ENCODE measurements around the gene PRKCSH. TPM values are rescaled to one million over a fixed set of nuclear protein-coding genes. Genes with fewer than 3 reads are reported as not detected.

Gene PRKCSH
- total and polyA plus RNA-seq, 2 experiments from 2014 or later, result 85.3 to 130 TPM

DNA sequence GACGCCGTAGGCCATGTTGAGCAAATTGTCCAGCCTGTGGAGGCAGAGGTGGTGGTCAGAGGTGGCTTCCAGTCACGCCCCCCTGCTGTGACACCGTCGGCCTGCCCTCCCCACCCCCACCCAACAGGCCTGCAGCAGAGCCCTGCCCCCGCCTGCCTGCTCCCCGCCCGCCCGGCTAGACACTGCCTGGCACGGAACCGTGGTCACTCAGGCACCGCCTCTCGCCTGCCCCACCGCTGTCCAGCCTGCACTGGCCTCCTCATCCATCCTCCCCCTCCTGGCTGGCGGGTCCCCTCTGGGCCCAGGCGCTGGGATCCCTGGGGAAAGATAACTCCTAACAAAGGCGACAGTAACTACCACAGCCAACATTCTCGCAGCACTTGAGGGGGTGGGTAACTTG is 21.7 kb downstream of the PRKCSH start:
- H3K36me3 Mint-ChIP-seq (ENCODE audit: low read depth), result no peaks in the 10 kb centered on the region; the same call in 2 of the 3 replicates
- no peaks in the 10 kb centered on the region; the same call in 2 of the 3 replicates for H3K9me3 Mint-ChIP-seq
- Histone ChIP-seq H3F3A (replicated peaks; ENCODE audit: low read depth) (0 out of 2 replicates have a peak, but pooled peaks cover 7% of the 10 kb centered on the region), H2AFZ (no peak overlapping the region), H3K27me3 (ENCODE audit: insufficient read depth) (no peaks in the 10 kb centered on the region), H3K79me2 (replicated peaks; ENCODE audit: insufficient read depth) (no peaks in the 10 kb centered on the region), H3K4me1 (ENCODE audit: insufficient read depth) (peaks cover 18% of the 10 kb centered on the region), H3K36me3 (ENCODE audit: insufficient read depth) (no peaks in the 10 kb centered on the region), H3K9me2 (ENCODE audit: insufficient read depth) (no peaks in the 10 kb centered on the region), H3K27ac (ENCODE audit: low read depth) (no peak overlapping the region), H4K20me1 (replicated peaks; ENCODE audit: insufficient read depth) (no peaks in the 10 kb centered on the region), H3K4me3 (no peak overlapping the region), H3K4me2 (no peak overlapping the region)
- peak; percentile 14 for ATAC-seq
- peaks cover 10% of the 10 kb centered on the region for H3K27me3 Mint-ChIP-seq (ENCODE audit: insufficient read depth, low read depth, poor library complexity)
- H3K27ac Mint-ChIP-seq, result no peak overlapping the region
- H3K4me3 Mint-ChIP-seq, result no peak overlapping the region
- TF ChIP-seq, protein P1, sequence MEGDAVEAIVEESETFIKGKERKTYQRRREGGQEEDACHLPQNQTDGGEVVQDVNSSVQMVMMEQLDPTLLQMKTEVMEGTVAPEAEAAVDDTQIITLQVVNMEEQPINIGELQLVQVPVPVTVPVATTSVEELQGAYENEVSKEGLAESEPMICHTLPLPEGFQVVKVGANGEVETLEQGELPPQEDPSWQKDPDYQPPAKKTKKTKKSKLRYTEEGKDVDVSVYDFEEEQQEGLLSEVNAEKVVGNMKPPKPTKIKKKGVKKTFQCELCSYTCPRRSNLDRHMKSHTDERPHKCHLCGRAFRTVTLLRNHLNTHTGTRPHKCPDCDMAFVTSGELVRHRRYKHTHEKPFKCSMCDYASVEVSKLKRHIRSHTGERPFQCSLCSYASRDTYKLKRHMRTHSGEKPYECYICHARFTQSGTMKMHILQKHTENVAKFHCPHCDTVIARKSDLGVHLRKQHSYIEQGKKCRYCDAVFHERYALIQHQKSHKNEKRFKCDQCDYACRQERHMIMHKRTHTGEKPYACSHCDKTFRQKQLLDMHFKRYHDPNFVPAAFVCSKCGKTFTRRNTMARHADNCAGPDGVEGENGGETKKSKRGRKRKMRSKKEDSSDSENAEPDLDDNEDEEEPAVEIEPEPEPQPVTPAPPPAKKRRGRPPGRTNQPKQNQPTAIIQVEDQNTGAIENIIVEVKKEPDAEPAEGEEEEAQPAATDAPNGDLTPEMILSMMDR (conservative IDR thresholded peaks at IDR 0.05; ENCODE audit: low read depth in 2 of 2), result no peak
- TF ChIP-seq STAT1 (IDR thresholded peaks at IDR 0.05; ENCODE audit: unreplicated experiment) (no peak), POLR2AphosphoS5 (IDR thresholded peaks at IDR 0.05; ENCODE audit: low read depth) (no peak), EZH2phosphoT487 (IDR thresholded peaks at IDR 0.05; ENCODE audit: unreplicated experiment) (no peak), ZNF331 (CRISPR knock-in tag; IDR thresholded peaks at IDR 0.05; ENCODE audit: low read depth) (no peak), CREB1 (CRISPR knock-in tag; IDR thresholded peaks at IDR 0.05; ENCODE audit: low read depth) (no peak), ZNF114 (CRISPR knock-in tag; IDR thresholded peaks at IDR 0.05) (no peak), JUNB (IDR thresholded peaks at IDR 0.05; ENCODE audit: unreplicated experiment) (no peak), NANOG (IDR thresholded peaks at IDR 0.05; ENCODE audit: borderline replicate concordance) (no peak), EZH2 (IDR thresholded peaks at IDR 0.05; ENCODE audit: low read depth, unreplicated experiment) (no peak)
- TF ChIP-seq, protein P2, sequence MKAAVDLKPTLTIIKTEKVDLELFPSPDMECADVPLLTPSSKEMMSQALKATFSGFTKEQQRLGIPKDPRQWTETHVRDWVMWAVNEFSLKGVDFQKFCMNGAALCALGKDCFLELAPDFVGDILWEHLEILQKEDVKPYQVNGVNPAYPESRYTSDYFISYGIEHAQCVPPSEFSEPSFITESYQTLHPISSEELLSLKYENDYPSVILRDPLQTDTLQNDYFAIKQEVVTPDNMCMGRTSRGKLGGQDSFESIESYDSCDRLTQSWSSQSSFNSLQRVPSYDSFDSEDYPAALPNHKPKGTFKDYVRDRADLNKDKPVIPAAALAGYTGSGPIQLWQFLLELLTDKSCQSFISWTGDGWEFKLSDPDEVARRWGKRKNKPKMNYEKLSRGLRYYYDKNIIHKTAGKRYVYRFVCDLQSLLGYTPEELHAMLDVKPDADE (IDR thresholded peaks at IDR 0.05), result no peak
- TF ChIP-seq, protein P3, sequence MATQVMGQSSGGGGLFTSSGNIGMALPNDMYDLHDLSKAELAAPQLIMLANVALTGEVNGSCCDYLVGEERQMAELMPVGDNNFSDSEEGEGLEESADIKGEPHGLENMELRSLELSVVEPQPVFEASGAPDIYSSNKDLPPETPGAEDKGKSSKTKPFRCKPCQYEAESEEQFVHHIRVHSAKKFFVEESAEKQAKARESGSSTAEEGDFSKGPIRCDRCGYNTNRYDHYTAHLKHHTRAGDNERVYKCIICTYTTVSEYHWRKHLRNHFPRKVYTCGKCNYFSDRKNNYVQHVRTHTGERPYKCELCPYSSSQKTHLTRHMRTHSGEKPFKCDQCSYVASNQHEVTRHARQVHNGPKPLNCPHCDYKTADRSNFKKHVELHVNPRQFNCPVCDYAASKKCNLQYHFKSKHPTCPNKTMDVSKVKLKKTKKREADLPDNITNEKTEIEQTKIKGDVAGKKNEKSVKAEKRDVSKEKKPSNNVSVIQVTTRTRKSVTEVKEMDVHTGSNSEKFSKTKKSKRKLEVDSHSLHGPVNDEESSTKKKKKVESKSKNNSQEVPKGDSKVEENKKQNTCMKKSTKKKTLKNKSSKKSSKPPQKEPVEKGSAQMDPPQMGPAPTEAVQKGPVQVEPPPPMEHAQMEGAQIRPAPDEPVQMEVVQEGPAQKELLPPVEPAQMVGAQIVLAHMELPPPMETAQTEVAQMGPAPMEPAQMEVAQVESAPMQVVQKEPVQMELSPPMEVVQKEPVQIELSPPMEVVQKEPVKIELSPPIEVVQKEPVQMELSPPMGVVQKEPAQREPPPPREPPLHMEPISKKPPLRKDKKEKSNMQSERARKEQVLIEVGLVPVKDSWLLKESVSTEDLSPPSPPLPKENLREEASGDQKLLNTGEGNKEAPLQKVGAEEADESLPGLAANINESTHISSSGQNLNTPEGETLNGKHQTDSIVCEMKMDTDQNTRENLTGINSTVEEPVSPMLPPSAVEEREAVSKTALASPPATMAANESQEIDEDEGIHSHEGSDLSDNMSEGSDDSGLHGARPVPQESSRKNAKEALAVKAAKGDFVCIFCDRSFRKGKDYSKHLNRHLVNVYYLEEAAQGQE (IDR thresholded peaks at IDR 0.05; ENCODE audit: unreplicated experiment), result no peak
- TF ChIP-seq, protein P4, sequence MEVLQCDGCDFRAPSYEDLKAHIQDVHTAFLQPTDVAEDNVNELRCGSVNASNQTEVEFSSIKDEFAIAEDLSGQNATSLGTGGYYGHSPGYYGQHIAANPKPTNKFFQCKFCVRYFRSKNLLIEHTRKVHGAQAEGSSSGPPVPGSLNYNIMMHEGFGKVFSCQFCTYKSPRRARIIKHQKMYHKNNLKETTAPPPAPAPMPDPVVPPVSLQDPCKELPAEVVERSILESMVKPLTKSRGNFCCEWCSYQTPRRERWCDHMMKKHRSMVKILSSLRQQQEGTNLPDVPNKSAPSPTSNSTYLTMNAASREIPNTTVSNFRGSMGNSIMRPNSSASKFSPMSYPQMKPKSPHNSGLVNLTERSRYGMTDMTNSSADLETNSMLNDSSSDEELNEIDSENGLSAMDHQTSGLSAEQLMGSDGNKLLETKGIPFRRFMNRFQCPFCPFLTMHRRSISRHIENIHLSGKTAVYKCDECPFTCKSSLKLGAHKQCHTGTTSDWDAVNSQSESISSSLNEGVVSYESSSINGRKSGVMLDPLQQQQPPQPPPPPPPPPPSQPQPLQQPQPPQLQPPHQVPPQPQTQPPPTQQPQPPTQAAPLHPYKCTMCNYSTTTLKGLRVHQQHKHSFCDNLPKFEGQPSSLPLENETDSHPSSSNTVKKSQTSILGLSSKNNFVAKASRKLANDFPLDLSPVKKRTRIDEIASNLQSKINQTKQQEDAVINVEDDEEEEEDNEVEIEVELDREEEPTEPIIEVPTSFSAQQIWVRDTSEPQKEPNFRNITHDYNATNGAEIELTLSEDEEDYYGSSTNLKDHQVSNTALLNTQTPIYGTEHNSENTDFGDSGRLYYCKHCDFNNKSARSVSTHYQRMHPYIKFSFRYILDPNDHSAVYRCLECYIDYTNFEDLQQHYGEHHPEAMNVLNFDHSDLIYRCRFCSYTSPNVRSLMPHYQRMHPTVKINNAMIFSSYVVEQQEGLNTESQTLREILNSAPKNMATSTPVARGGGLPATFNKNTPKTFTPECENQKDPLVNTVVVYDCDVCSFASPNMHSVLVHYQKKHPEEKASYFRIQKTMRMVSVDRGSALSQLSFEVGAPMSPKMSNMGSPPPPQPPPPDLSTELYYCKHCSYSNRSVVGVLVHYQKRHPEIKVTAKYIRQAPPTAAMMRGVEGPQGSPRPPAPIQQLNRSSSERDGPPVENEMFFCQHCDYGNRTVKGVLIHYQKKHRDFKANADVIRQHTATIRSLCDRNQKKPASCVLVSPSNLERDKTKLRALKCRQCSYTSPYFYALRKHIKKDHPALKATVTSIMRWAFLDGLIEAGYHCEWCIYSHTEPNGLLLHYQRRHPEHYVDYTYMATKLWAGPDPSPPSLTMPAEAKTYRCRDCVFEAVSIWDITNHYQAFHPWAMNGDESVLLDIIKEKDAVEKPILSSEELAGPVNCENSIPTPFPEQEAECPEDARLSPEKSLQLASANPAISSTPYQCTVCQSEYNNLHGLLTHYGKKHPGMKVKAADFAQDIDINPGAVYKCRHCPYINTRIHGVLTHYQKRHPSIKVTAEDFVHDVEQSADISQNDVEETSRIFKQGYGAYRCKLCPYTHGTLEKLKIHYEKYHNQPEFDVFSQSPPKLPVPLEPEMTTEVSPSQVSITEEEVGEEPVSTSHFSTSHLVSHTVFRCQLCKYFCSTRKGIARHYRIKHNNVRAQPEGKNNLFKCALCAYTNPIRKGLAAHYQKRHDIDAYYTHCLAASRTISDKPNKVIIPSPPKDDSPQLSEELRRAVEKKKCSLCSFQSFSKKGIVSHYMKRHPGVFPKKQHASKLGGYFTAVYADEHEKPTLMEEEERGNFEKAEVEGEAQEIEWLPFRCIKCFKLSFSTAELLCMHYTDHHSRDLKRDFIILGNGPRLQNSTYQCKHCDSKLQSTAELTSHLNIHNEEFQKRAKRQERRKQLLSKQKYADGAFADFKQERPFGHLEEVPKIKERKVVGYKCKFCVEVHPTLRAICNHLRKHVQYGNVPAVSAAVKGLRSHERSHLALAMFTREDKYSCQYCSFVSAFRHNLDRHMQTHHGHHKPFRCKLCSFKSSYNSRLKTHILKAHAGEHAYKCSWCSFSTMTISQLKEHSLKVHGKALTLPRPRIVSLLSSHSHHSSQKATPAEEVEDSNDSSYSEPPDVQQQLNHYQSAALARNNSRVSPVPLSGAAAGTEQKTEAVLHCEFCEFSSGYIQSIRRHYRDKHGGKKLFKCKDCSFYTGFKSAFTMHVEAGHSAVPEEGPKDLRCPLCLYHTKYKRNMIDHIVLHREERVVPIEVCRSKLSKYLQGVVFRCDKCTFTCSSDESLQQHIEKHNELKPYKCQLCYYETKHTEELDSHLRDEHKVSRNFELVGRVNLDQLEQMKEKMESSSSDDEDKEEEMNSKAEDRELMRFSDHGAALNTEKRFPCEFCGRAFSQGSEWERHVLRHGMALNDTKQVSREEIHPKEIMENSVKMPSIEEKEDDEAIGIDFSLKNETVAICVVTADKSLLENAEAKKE (CRISPR knock-in tag; IDR thresholded peaks at IDR 0.05), result no peak
- DNase-seq (ENCODE audit: low spot score), result no peak
- peaks cover 15% of the 10 kb centered on the region for H3K4me1 Mint-ChIP-seq

All from GM23338 (cell line).